GM18861 (cell line): ENCODE measurements around the gene BEND6.
"Not testable (repeated sequence)": the region's sequence is repeated elsewhere in the genome, so short reads cannot be mapped to it uniquely, and the experiment has no call there.

Experiments used
- ATAC-seq: cut with Tn5 transposase; IDR thresholded peaks from one replicate; pipeline ENCODE4 v1.9.1; 2021; ENCODE audit not compliant: unreplicated experiment

BEND6 gene

DNA sequence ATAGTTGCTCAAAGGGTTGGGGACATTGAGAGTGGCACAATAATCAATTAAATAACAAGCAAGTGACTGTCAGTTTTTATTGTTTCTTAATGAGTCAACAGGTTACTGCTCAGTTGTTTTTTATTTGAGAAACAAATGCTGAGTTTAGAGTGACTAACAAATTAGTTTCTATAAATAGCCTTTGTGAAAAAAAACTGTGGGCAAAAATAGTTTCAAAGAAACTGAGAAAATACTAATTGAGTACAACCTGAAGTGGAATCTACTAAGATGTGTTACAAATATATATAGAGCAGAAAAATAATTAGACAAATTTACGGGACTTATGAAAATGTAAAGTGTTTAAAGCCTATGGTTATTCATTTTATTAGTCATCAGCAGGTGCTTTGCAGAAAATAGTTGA lies 22.3 kb downstream of the BEND6 start:
- no peak for ATAC-seq

DNA sequence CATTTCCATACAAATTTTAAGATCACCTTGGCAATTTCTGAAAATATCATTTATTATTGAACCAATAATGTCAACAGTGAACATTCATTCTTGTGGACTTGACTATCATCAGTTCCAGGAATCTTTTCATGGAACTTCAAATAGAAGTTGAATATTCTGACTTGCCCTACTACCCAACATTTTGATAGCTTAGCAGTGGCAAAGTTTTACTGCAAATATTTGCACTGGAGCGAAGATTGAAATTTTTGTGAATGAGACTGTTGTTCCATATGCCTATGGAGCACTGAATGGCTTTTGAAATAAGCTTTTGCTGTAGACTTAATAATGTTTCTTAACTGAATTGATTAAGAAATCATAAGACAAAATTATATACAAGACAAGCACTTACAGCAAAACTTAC lies 23.6 kb downstream of the BEND6 start:
- ATAC-seq: no peak

DNA sequence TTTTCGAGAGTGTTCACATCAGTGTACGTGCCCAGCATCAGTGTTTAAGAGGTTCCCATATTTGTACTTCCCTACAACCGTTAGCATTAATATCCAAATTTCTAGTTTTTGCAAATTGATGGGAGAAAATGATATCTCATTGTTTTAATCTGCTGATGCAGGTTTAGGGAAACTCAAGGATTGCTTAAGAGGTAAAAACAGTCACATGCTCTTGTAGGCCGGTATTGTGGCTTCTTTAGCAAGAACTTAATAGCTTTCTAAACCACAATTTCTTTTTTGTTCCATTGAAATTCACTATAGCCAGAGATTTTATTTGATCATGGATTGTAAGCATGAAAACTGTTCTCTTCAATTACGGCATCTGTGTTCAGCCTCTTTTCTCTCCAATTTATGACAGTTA lies 29.5 kb downstream of the BEND6 start:
- no peak for ATAC-seq

DNA sequence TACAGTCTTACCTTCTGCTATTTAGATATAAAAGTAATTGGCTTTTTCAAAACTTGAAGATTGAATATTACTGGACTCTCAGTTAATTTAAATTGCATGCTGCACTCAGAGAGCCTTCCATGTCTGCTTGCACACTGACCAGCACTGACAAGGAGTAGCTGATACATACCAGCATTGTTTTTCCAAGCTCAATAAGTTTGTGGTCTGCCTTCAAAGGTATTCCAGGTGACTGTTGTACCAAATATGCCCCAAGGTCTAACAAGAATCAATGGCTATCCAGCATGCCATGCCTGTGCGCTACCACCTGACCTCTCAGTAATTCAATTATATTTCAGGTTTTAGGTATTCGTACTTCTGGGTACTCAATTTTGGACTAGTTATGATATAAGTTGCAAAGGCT lies 30.0 kb downstream of the BEND6 start:
- ATAC-seq: no peak

DNA sequence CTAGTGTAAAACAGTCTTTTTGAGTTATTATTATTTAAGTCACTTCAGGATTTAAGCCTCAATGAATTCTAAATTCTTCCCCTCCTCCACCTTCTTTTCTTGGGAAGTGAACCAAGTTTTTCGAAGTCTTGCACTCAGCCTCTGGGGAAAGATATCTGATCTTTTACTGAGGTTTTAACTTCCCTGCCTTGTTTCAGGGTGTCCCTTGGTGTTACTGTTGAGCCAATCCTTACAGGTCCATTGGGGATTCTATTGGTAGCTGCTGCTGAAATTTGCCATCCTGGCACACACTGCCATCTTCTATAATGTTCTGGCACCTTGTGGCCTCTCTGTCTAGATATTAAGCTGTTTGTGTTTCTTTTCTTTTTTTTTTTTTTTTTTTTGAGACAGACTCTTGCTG lies 31.7 kb downstream of the BEND6 start:
- ATAC-seq: no peak

DNA sequence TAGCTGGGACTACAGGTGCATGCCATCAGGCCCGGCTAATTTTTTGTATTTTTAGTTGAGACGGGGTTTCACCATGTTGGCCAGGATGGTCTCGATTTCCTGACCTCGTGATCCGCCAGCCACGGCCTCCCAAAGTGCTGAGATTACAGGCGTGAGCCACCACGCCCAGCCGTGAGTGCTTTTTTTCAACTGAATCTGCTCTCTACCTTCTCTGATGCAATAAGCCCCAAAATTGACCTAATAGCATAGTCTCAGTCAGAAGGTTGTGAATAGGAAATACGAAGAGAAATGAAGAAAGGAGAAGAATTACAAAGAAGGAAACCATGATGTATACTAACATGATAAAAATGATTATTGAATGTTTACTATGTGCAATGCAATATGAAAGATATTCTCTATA lies 33.2 kb downstream of the BEND6 start:
- no peak for ATAC-seq

DNA sequence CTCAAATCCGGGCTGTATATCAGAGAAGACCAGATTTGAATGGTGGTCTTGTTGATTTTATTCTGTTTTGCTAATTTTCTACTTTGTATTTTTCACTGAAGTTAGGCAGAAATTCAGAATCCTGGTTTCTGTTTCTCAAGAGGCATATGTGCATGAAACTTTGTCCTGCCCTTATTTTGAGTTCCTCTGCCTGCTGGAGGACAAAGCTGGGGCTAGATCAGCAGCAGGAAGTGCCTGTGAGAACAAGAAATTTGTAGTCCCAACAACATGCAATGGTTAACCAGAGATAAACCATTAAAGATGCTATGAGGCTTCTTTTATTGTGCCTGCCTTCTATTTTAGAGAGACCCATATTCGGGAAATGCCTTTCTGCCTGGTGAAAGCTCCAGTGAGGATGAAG lies 37.1 kb downstream of the BEND6 start:
- no peak for ATAC-seq

DNA sequence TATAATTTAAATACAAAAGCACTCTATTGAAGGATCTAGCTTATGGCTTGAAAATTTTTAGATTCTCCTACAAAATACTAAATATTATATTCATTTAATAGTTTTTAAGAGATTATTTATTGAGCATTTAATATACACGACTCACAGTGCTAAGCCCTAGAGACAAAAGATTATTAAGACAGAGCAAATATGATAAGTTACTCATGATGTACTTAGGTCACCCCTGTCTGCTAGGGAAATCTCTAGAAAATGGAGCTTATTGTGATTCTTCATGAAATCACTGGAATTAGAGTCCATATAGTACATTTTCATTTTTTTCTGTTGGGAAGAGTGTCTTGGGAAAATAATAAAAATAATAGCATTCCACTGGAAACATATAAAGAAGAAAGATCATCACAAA lies 37.8 kb downstream of the BEND6 start:
- no peak for ATAC-seq

DNA sequence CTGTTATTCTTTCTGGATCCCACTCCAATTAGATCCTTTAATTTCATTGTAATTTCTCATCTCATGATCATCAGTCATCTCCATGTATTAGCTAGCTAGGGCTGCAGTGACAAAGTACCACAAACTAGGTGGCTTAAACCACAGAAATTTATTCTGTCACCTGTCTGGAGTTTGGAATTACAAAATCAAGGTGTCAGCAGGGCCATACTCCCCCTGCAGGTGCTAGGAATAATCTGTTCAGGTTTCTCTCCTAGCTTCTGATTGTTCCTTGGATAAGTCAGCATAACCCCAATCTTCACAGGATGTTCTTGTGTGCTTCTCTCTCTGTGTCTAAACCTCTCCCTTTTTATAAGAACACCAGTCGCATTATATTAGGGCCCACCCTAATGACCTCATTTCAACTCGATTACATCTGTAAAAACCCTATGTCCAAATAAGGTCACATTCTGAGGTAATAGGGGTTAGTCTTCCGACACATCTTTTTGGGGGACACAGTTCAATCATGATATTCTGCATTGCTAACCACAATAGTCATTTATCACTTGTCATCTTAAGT lies 40.5 kb downstream of the BEND6 start:
- ATAC-seq: no peak

DNA sequence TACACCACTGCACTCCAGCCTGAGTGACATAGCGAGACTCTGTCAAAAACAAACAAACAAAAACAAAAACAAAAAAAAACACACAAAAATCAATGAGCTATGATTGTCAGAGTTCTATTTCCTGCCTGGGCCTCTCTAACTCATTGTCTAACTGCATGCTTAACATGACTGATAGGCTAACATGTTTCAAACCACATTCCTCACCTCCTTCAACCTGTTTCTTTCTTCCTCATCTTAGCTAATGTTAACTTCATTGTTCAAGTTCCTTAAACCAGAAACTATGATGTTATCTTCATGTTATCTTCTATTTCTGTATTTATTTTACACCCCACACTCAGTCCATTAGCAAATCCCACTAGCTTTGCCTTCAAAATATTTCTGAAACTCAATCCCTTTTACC lies 41.5 kb downstream of the BEND6 start:
- no peak for ATAC-seq

DNA sequence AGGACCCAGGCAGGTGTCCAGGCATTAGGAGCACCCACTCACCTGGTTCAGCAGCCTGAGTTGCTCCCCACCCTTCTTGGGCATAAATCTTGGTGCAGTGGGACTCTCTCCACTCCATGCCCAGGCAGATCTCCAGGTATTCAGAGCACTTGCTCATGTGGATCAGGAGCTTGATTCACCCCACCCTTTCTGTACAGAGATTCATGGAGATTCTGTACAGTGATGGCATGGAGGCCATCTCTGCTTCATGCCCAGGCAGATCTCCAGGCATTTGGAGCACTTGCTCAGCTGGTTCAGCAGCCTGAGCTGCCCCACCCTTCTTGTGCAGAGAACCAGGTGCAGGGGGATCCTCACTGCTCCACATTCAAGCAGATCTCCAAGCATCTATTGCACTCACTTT lies 44.1 kb downstream of the BEND6 start:
- ATAC-seq: no peak

DNA sequence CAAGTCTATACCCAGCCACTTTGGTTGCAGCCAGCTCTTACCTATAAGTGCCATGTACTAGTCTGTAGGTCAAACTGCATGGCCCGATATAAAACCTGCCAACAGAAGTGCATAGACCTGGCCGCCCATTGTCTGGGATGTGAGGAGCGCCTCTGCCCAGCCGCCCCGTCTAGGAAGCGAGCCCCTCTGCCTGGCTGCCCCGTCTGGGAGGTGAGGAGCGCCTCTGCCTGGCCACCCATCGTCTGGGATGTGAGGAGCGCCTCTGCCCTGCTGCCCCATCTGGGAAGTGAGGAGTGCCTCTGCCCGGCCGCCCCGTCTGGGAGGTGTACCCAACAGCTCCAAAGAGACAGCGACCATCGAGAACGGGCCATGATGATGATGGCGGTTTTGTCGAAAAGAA lies 44.8 kb downstream of the BEND6 start:
- not testable (repeated sequence) for ATAC-seq

DNA sequence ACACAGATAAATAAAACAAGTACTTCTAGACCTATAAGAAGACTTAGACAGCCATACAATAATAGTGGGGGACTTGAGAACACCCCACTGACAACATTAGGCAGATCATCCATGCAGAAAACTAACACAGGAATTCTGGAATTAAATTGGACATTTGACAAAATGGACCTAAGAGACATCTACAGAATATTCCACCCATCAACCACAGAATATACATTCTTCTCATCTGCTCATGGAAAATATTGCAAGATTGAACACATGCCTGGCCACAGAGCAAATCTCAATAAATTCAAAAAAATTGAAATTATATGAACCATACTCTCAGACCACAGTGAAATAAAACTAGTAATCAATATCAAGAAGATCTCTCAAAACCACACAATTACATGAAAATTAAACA lies 47.3 kb downstream of the BEND6 start:
- no peak for ATAC-seq

DNA sequence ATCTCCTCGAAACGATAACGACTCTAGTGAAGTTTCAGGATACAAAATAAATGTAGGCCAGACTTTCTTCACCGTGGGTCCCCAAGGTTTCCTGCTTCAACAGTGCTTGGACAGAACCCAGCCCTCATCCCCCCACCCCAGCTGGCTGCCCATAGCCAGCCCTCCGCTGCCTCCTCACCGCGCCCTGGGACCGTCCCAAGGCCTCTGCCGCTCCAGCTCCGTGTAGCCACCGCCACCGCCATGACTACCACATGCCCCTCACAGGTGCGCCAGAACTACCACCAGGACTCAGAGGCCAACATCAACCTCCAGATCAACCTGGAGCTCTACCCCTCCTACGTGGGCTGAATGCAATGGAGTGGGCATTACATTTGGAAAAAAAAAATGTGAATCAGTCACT lies 49.4 kb downstream of the BEND6 start:
- no peak for ATAC-seq

DNA sequence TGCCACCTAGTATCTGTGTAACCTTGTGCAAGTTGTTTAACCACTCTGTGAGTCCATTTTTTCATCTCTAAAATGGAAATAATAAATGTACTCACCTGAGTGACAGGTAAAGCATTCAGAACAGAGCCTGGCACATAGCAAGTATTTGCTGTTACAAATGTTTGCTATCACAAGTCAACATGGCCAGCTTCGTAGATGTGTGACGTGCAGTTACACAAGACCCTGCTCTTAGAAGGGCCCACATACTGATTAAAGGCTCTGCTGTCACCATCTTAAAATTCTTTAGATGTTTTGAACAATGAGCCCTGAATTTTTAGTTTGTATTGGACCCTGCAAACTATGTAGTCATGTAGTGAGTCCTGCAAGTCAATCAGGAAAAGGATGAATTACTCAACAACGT lies 51.2 kb downstream of the BEND6 start:
- ATAC-seq: no peak

DNA sequence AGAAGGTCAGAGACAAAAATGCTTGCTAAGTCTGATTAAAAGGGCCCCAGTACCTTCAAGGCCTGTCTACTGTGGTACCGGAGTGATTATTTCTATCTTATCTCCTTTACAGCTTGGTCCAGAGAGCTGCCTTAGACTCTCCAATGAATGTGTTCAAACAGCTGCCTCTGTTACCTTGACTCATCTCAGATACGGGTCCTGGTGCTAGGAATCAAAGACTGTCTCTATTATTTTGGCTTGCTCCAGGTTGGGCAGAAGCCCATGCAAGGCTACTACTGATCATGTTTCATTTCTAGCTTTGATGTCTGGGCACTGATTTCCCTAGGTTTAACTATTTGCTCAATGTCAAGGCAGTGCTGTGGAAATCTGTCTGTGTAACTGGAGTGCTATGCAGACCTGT lies 53.2 kb downstream of the BEND6 start:
- ATAC-seq: not testable (repeated sequence)

DNA sequence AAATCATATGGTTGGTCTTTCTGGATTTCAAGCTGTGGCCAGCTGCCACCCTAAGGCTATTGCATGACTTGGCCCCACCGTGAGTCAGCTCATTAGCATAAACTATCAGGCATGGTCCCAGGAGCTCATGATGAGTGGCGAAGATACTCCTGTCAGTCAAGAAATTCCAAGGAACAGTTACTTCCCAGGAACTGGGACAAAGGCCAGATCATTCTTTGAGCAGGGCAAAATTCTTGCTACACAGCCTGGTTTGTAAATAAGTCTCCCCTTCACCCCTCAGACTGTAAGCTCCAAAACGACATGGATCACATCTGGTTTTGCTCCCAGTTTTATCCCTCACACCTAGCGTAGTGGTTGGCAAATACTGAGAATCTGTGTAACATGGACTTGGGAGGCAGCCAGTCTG lies 58.6 kb downstream of the BEND6 start:
- no peak for ATAC-seq

DNA sequence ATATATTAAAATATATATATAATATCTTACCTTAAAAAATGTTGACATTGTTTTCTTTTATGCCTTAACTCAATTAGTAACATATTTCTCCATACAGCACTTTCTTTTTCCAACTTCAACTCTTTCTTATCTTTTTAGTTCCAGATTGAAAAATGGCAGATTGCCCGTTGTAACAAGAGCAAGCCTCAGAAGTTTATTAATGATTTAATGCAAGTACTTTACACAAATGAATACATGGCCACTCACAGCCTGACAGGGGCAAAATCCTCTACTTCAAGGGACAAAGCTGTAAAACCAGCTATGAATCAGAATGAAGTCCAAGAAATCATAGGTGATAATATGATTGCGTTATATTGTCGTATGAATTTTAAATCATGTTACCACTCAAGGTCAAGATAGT lies 62.2 kb downstream of the BEND6 start:
- ATAC-seq: no peak

DNA sequence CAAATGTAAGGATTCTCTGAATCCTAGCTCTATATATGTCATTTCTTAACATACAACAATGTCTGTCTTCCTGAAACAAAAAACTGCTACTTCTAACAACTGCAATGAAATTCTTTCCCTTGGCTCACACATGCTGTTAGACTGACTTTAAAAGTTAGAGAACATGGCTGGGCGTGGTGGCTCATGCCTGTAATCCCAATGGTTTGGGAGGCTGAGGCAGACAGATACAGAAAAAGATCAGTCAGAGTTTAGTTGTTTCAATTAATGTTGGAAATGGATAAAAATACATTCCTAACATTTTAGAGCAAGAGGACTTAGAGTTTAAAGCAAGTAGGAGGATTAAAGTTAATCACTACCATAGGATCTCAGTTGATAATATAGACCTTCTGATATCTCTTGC lies 62.9 kb downstream of the BEND6 start:
- no peak for ATAC-seq

DNA sequence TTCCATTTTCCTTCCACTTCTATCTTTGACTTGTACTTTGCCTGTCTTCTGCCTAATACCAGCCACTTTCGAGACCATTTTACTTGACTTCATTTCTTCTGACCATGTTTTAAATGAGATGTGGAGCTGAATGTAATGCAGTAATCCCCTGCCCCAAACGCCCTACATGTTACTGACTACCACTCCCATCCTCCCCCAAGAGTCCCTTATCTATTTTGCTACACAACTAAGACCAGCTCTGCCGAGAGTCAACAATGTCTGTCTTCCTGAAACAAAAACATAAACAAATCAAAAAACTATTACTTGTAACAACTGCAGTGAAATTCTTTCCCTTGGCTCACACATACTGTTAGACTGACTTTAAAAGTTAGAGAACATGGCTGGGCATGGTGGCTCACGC lies 64.5 kb downstream of the BEND6 start:
- no peak for ATAC-seq

DNA sequence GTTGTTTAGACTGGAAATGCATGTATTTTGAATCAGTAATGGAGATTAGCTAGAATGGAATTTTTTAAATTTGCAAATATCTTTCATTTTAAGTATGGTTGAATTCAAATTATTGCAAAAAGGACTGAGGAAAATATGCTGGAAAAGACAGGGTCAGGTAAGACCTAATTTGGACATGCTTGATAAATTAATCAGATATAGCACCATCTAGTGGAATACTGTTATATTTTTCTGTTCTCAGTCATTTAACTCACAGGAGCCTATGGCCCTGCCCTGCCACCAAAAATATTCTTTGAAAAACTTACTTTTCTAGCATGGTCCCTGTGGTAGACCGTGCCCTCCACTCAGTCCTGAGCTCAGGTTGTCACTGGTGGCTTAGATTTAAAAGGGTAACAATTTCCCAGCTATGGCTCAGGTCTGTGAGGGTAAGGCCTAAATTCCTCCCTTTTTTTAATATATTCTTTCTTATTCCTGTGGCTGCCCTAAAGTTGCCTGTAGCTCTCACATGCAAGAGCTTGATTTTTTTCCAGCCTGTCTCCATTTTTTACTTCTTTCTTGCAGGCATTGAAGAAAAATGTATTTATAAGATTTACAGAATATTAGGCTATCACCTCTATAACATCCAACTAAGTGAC lies 66.3 kb downstream of the BEND6 start:
- ATAC-seq: peak; percentile 84

DNA sequence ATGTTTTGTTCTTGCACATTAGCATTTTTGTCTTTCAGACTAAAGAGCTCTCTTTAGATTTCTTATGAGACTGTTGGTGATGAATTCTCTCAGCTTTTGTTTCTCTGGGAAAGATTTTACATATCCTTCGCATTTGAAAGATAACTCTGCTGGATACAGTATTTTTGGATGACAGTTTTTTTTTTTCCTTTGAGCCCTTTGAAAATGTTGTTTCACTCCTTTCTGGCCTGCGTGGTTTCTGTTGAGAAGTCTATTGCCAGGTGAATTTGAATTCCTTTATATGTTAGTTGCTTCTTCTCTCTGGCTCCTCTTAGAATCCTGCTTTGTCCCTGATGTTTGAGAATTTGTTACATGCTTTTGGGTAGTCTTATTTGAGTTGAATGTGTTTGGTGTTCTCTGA lies 69.4 kb downstream of the BEND6 start:
- no peak for ATAC-seq

DNA sequence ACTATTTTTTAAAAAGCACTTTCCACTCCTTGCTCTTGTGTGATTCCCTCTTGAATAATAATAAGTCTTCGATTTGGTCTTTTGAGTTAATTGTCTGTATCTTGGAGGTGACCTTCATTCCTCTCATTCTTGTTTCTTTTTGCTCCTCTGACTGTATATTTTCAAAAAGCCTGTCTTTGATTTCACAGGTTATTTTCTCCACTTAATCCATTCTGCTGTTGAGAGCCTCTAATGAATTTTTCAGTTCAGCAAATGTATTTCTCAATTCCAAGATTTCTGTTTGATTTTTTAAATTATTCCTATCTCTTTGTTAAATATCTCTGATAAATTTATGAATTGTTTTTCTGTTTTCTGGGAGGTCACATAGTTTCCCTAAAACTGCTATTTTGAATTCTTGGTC lies 69.9 kb downstream of the BEND6 start:
- no peak for ATAC-seq
